Stimulated activated CD4-positive, alpha-beta T cell treated with anti-CD3 and anti-CD28 coated beads, TNF-alpha, amount 100 ng/mL, for 24 hours (primary cell): ENCODE data around the gene JSRP1.

Experiments
- DNase-seq, 3 experiments: peaks; one replicate each; pipeline ENCODE4 v3.0.0-alpha.2; 2020; ENCODE audit warnings: low read depth in 3 of 3

The JSRP1 gene

DNA sequence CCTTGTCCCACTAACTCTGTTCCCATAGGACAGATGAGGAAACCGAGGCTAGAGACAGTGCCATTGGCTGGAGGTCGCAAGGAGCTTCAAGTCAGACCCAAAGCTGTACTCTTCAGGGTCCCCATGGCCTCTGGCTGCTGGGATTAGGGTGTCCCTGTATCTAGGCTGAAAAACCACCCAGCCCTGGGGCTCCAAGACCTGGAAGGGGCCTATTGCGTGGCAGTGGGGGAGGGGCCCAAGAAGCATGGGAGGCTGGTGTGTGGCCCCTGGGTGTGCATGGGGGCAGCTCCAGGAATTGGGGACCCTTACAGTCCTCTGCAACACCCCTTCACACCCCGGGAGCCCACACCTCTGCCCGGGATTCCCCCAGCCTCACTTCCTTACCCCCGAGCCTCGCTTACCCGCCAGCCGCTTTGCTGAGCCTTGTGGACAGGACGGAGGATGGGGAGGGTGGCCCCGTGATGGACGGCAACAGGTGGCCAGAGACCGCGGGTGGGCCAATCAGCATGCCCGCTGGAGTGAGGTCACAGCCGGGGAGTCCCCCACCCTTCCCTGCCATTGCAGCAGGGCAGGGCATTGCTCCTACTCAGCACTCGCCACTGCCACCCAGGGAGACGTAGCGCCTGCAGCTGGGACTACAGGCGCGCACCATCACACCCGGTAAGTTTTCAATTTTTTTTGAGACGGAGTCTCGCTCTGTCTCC is at the start of gene JSRP1:
JSRP1 (minus strand) TSS at position 436 of the 704 bp plus-strand sequence. CDS start 1,103 bp downstream, outside the sequence.
- DNase-seq, result no peak

DNA sequence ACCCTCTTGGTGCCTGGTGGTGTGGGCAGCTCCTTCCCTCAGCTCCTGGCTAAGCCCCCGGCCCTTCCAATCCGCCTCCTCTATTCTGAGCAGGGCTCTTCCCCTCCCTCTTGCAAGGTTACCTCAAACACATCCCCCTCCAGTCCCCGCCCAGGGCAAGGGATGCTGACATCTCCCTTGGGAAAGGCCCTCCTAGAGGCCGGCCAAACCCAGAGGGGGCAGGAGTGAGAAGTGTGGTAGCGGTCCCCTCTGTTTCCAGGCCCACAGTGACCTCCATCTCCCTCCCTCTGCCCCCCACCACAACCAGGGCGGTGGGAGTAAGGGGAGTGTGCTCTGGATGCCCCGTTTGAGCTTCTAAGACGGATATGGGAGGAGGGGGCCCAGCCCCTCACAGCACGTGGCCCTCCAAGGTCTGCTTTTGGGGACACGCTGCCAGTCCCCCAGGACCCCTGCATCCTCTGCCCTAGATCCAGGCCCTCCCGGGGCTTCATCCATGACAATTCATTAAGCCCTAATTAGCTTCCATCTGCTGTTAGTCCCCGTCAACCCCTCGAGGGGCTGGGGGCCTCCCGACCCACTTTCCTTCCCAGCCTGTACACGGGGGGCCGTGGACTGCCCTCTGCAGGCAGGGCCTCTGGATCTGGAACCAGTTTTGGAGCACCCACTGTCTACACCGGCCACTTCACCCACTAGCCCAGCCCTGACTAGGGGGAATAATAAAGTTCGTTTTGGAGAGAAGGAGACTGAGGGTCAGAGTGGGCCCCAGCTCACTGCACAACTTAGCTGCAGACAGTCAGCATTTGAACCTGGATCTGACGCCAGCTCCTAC is 49.4 kb upstream of the JSRP1 start:
- no peak for DNase-seq

- DNase-seq, result no peak
Measured at GRCh38 chr19:2303211-2303798, 47.1 kb upstream of the JSRP1 start.

DNA sequence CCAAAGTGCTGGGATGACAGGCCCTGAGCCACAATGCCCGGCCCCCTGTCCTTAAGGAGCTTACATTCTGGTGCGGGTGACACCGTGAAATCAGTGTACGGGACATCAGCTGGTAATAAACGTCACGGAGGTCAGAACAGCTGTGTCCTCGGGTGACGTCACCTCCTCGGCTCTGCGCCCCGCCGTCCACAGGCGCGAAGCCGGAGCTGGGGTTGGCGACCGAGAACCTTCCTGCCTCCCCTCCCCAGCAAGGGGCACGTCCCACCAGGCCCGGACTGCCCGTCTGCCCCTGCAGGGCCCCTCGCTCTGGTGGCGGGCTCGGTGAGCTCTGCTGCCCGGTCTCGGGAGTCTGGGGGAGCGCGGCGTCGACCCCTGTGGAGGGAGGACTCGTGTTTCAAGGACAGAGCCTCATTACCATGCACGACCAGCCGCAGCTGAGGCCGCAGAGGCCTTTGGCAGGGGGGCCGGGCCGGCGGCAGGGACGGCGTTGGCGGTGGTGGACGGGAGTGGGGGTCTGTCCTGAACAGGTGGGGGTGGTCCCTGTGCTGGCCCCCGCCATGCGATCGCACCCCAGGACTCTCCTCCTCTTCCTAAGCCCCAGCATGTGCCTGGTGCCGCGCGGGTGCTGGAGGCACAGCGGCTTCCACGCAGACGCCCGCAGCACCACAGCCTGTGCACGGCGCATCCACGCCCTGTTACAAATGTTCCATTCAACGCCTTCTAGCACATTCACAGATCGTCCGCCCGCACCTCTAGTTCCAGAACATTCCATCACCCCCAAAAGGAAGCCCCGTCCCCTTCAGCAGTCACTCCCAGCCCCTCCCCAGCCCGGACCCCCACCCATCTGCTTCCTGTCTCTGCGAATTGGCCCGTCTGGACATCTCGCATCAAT is 46.3 kb upstream of the JSRP1 start:
- DNase-seq, result no peak

- no peak for DNase-seq
Measured at GRCh38 chr19:2300533-2300932, 44.3 kb upstream of the JSRP1 start.

- DNase-seq, result no peak
Measured at GRCh38 chr19:2296141-2296540, 39.9 kb upstream of the JSRP1 start.

DNA sequence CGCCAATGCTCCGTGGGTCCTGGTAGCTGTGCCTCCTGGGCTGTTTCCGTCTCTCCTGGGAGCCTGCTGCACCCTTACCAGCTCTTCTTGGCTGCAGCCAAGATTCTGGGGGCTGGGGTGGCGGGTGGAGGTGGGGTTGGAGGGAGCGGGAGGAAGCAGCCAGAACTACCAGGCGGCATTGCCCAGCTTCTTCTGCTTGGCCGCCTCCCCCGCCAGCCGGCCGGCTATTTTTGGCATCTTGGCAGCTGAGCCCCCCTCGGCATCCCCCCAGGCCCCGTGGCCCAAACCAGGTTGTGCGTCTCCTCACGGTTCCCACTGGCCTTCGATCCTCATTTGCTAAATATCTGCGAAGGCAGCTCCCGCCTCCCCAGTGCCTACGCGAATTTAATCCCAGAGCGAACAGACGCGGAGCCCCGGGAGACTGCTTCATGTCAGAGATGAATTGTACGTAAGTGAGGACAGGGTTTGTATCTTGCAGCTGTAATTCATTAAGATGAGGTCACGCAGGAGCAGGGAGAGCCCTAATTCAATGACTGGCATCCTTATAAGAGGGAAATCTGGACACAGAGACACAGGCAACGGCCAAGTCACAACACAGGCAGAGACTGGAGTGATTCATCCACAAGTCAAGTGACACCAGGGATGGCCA is 38.6 kb upstream of the JSRP1 start:
- no peak for DNase-seq

- no peak for DNase-seq
Measured at GRCh38 chr19:2291185-2291751, 35.1 kb upstream of the JSRP1 start.

DNA sequence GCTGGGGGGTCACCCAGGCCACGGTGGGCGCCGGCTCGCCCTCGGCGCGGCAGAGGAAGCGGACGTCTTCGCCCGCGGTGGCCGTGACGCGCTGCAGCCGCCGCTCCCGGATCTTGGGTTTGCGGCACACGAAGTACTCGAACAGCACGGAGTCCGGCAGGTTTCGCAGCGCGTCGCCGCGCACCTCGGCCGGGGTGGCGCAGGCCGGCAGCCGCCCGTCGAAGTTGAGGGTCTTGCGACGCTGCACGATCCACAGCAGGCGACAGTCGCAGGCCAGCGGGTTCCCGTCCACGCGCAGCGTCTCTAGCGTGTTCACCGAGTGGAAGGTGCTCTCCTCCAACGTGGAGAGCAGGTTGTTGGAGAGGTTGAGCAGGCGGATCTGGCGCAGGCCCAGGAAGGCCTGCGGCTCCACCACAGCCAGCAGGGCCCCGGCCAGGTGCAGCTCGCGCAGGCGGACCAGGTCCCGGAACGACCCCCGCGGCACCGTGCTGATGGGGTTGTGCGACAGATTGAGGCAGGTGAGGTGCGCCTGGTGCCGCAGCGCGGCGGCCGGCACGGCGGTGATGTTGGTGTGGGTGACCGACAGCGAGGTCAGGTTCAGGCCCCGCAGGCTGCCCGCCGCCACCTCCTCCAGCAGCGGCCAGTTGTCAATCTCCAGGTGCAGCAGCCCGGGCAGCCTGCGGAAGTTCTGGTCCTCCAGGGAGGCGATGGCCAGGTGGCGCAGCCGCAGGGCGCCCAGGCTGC is 34.4 kb upstream of the JSRP1 start:
- no peak for DNase-seq

DNA sequence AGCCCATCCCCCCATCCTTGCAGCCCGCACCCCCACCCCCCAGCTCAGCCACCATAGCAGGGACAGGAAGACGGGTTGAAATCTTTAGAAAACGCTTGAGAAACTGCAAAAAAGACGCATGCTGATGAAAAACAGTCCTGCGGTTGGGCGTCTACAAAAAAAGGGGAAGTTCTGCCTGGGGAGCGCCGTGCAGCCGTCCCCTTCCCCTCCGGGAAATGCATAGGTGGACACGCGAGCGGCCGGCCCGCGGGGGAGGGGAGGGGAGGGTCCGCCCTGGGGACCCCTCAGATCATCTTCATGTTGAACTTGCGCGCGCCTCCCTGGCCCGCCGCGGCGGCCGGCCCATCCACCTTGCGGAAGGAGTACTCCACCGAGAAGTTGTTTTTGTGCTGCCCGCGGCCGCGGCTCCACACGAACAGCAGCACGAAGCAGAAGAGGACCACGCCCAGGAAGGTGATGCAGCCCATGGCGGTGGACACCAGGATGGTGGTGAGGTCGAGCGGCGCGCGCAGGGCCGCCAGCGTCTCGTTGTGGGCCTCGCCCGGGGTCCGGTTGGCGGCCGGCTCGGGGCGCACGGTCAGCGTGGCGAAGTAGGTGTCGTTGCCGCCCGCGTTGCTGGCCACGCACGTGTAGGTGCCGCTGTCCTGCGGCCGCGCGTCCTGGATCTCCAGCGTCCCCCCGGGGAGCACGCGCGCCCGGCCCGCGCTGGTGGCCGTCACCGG is 33.7 kb upstream of the JSRP1 start:
- DNase-seq, result peak in 1 of 3 experiments; percentile 43

DNA sequence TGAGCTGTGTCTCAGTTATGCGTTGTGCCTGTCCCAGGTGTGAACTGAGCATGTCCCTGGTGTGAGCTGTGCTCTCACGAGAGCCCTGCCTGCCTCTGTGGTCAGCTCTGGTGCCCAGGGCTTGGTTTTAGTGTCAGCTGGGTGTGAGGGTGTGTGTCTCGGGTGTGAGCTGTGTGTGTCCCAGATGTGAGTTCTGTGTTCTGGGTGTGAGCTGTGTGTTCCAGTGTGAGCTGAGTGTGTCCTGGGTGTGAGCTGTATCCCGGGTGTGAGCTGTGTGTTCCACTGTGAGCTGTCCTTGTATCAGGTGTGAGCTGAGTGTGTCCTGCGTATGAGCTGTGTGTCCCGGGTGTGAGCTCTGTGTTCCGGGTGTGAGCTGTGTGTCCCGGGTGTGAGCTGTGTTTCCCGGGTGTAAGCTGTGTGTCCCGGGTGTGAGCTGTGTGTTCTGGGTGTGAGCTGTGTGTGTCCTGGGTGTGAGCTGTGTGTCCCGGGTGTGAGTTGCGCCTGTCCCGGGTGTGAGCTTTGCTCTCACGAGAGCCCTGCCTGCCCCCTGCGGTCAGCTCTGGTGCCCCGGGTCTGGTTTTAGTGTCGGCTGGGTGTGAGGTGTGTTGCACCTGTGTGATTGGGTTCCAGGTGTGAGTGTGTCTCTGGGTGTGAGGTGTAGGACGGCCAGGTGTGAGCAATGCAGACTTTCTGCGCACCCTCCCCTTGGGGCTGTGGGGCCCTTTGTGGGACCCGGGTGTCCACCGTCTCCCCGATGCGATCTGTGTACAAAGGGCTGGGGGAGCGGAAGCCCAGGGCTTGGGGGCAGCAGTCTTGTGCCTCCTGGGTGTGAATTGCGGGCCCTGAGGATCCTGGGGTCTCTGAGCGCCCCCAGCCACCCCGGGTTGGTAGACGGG is 32.8 kb upstream of the JSRP1 start:
- DNase-seq, result no peak

DNA sequence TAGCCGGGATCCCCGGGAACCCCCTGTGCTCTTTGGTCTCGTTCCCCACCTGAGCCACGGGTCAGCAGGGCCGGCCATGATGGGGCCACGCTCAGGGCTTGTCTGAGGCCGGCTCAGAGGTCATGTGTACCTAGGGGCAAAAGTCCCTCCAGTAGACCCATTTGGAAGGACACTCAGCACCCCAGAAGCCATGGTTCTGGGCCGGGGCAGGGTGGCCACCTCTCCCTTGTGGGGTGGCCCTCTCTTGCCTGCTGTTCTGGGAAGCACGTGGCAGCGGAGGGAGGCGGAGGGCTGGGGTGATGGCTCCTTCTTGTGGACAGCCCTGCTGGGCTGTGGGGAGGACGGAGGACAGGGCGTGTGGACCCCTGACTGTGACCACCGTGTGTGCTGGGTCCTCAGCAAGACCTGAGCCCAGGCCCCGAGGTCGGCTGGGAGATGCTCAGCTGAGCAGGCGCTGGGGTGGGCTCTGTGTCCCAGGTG is 32.2 kb upstream of the JSRP1 start:
- no peak for DNase-seq

DNA sequence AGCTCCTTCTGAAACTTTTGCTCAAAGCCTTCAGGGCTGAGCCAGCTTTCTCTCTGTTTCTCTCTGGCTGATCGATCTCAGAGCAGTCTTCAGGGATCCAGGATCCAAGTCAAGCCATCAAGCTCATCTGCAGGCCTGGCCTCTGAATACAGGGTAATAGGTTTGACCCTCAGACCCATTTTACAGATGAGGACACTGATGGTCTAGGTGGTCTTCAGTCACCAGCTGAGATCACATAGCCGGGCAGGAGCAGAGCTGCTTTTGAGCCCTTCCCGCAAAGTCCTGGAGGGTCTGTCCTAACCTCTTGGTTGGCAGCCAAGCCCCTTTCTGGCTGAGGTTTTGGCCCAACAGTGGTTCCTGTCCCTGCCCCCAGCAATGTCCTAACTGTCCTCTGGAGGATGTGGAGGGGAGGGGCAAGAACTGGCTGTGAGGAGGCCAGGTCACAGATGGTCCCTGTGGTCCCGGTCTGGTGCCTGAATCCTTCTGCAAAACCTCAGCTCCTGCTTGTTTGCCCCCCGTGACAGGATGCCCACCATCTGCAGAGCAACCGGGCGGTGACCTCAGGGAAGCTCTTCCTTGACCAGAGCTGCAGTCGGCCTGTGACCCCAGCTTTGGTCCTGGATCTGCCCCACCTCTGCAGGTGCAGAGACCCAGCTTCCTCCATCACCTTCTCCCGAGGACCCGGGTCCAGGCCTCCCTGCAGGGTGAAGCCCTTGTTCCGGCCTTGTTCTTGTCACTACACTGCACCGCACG is 31.5 kb upstream of the JSRP1 start:
- no peak for DNase-seq

GRCh38 chr19:2286402-2287140 is 30.4 kb upstream of the JSRP1 start:
- no peak for DNase-seq

DNA sequence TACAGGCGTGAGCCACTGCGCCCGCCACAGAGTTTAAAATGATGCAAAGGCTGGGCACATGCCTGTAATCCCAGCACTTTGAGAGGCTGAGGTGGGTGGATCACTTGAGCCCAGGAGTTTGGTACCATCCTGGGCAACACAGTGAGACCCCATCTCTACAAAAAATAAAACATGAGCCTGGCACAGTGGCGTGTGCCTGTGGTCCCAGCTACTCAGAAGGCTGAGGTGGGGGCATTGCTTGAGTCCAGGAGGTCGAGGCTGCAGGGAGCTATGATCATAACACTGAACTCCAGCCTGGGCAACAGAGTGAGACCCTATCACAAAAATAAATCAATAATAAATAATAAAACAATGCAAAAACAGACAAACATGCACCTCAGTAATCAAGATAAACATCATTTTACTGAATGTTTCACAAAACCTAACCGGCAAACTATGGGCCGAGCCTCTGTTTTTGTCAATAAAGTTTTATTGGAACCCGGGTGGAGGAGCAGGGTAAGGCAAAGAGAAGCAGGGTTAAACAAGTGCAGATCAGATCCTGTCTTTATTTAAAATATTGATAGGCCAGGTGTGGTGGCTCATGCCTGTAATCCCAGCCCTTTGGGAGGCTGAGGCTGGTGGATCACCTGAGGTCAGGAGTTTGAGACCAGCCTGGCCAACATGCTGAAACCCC is 27.8 kb upstream of the JSRP1 start:
- no peak for DNase-seq

GRCh38 chr19:2282862-2283237 is 26.6 kb upstream of the JSRP1 start:
- DNase-seq, result no peak
